ENCODE results near the gene NEAT1.

The NEAT1 gene

DNA sequence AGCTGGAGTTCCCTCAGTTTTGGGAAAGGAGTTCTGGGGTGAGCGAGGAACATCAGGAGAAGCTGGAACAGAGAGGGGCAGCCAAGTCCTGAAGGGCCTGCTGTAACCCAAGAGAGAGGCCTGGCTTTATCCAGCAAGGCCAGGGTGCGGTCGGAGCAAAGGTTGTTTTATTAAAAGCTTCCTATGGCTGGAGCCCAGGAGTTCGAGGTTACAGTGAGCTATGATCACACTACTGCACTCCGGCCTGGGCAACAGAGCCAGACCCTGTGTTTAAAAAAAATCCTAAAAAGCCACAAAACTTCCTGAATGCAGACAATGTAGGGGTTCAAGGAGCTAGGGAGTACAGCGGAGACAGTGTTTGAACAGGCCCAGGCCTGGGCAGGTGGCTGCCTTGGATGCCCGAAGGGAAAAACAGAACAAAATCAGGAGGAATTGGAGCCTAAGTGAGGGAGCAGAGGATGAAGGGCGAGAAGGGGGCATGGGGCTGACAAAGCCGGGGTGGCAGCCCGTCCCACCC, 54.1 kb downstream of the NEAT1 start:
- TF ChIP-seq GATA2 (IDR thresholded peaks at IDR 0.05; ENCODE audit: low read depth, low read length): no peak
- no peak for TF ChIP-seq GATA3 (IDR thresholded peaks at IDR 0.05; ENCODE audit: low read depth, low read length)

DNA sequence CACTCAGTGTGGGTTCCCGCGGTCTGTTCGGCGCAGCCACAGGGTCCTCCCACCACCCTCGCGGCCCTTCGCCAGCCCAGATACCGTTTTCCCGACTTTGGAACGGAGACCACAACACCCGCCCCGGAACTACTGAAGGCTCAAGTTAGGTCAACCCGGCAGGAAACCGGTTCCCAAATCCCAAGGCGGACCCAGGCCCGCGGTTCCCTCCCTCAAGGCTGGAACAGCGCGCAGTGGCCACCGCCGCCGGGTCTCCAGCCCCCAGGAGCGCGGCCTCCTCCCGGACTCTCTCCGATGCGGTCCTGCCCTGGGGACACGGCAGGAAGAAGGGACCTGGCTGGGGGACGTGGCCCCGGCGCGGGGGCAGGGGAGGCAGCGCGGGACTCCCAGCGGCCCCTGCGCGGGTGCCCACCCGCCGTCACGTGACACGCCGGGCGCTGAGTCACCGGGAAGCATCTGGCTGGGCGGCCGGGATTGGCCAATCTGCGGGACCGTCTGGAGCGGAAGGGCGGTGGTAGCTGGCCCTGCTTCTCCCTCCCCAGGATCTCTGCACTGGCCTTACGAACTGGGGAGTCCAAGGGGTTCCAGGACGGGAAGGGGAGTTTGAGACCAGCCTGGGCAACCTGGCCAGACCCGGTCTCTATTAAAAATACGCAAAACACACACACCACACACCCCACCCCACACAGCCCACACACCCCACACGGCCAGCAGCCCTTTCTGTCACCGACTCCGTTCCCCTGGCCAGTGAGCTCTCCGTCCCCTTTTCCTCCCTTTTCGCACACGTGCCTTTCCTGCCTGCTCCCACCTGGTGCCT, 54.8 kb downstream of the NEAT1 start:
- TF ChIP-seq GATA2 (IDR thresholded peaks at IDR 0.05; ENCODE audit: low read depth, low read length) (no peak; the same call in 1 of the 2 replicates), GATA3 (IDR thresholded peaks at IDR 0.05; ENCODE audit: low read depth, low read length) (no peak)

DNA sequence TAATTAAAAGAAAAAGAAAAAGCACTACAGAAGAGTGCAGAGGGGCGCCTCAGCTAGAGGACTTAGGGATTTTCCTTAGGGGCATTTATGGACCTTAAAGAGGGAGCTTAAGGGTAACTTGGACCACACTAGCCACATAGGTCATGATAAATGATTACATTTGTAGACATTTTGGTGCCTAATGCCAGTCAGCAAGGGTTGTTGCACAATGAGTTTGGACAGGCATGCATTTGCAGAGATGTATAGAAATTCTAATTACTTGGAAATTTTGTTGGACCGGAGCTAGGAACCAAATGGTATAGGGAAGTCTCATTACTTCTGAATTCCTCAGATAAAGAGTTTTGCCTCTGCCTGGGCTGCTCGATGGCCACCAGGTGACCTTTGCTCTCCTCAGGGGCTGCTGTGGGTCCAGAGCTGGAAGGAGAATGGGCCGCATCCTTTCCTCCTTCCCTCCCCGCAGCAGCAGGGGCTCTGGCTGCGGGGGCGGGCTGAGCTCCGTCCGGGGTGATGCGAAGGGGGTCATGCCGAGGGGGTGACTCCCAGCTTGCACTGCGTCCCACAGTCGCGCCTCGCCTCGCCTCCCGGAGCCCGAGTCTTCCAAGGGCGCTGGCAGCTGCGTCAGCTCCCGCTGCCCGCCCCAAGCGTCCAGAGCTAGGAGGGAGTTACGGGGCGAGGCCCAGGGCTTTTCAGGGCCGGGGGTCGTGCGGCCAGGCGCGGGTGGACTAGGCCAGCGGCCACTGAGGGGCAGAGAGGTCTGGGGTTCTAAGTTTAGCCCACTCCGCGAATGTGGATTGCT, 56.0 kb downstream of the NEAT1 start:
- TF ChIP-seq GATA3 (IDR thresholded peaks at IDR 0.05; ENCODE audit: low read depth, low read length) (no peak), GATA2 (IDR thresholded peaks at IDR 0.05; ENCODE audit: low read depth, low read length) (no peak)

DNA sequence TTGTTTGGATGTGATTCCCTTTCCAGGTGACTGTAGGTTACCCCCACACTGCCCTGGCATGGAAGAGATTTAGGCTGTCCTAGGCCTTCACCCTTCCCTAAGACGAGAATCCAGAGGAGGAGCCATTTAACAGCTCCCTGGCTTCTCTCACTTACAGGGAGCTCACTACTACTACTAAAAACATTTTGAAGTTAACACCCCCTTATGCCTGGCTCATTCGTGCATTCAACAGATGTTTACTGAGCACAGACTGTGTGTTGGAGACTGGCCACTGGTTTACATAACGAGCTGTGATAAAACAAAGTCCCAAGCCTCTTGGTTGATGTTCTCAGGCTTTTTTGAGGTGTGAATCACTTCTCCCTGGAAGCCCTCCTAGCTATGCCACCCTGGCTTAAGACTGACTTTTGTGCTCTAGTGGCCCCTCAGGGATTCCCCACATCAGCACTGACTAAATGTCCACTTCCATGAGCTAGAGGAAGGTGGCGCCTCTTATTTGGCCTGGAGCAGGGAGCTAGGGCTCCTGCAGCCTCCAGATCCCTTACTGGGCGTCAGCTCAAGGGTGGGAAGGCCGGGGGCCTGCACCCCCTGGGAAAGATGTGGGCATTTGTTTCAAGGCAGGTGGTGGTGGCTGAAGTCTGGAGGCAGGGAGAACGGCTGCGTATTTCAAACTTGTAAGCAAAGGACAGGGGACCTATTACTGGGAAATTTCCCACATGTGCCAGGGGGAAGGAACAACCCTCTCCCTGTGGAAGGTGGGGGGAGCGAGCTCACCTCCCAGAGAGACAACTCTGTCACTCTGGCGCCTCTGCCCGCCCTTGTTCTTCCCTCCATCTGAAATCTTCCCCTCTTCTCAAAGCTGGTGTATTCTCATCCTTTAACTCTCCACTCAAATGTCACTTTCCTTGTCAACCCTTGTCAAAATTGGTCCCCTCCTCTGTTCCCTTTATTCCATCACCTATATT, 56.9 kb downstream of the NEAT1 start:
- TF ChIP-seq GATA3 (IDR thresholded peaks at IDR 0.05; ENCODE audit: low read depth, low read length): no peak
- TF ChIP-seq GATA2 (IDR thresholded peaks at IDR 0.05; ENCODE audit: low read depth, low read length): no peak

DNA sequence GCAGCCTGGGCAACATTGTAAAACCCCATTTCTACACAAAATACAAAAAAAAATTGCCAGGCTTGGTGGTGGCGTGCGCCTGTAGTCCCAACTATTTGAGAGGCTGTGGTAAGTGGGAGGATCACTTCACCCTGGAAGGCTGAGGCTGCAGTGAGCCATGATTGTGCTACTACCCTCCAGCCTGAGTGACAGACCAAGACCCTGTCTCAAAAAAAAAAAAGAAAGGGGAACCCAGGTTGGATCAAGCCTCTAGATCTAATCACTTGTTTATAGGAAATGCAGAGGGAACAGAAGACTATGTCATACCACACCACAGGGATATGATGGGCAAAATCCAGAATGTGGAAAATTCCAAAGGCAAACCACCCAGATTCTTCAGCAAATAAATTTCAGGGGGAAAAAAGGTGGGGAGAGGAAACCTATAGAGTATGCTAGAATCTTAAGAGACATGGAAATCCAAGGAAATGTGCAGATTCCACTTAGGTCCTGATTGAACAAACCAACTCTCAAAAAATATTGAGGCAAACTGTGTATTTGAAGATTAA, 59.8 kb downstream of the NEAT1 start:
- TF ChIP-seq GATA2 (IDR thresholded peaks at IDR 0.05; ENCODE audit: low read depth, low read length): no peak
- TF ChIP-seq GATA3 (IDR thresholded peaks at IDR 0.05; ENCODE audit: low read depth, low read length): no peak

DNA sequence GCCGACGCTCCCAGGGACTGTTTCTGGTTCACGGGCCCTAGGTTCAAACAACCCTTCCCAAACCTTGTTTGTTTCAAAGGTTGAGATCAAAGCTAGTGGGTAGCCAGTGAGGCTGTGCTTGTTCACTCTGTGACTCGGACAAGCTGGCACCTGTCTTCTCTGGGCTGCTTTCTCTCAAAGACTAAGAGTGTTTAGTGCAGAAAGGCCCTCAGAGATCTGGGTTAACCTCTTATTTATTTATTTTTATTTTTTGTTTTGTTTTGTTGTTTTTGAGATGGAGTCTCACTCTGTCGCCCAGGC, 63.3 kb downstream of the NEAT1 start:
- TF ChIP-seq GATA2 (IDR thresholded peaks at IDR 0.05; ENCODE audit: low read depth, low read length): no peak
- TF ChIP-seq GATA3 (IDR thresholded peaks at IDR 0.05; ENCODE audit: low read depth, low read length): no peak

DNA sequence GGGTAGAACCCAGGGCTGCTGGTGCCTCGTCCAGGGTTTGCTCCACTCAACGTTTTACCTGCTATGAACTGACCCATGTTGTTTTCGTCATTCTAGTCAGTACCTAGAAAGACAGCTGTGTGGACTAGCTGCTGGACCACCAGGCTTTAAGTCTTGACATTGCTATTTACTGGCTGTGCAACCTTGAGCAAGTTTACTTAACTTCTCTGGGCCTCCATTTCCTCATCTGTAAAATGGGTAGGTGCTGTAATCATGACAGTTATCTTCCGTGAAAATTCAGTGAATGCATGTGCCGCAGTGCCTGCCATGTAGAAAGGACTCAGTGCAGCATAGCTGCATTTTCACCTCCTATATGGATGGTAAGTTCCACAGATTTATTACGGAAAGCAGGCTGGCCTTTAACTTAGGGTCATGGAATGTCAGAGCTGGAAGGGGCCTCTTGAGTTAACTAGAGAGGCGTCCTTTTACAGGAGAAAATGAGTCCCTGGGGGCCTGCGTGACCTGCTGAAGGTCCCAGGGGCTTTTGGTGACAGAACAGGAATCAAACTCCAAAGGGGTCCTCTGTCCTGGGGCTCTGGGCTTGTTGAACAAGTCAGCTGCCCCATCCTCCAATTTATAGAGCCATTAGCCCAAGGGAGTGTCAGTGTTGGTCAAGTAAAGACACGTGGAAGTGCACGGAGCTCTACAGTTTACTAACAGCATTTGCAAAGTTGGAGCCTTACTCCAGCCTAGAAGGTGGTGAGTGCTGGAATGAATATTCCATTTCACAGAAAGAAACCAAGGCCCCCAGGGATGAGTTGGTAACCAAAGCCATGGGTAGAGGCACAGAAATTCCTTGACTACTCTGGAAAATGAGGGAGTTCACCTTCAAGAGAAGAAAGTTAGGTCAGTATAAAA, 64.2 kb downstream of the NEAT1 start:
- TF ChIP-seq GATA3 (IDR thresholded peaks at IDR 0.05; ENCODE audit: low read depth, low read length): no peak
- no peak for TF ChIP-seq GATA2 (IDR thresholded peaks at IDR 0.05; ENCODE audit: low read depth, low read length)

DNA sequence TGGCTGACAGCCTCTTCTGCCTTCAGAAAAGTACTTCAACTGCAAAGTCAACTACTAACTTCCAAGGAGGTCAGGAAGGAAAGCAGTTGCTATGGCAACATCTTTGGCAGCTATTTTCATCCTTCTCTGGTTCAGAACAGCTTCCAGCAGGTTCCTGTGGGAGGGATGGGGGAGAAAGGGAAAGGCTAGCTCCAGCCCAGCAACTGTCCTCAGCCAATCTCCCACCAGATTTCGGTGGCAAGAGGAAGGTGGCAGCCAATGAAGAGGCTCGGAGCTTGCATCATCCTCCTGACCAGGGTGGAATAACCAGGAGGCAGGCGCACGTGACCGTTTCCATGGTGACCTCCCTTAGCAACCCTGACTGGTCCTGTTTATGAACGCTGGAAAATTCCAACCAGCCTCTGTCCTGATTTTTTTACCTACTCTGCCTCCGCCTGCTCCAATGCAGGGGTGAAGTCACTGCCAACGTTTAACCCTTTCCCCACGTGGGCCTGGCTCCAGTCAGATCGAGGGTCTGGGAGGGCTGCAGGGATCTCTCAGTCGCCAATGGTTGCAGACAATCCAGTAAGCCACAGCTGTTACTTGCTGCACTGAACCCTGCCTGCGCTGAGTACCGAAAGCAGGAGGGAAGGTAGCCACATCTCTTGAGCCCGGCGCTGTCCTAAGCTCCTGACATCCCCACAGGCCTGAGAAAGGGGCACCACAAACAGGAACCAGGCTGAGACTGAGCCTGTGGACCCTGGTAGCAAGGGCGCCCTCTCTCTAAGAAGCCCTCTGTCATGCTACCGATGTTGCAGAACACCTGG, 65.1 kb downstream of the NEAT1 start:
- TF ChIP-seq GATA3 (IDR thresholded peaks at IDR 0.05; ENCODE audit: low read depth, low read length) (no peak), GATA2 (IDR thresholded peaks at IDR 0.05; ENCODE audit: low read depth, low read length) (no peak)

DNA sequence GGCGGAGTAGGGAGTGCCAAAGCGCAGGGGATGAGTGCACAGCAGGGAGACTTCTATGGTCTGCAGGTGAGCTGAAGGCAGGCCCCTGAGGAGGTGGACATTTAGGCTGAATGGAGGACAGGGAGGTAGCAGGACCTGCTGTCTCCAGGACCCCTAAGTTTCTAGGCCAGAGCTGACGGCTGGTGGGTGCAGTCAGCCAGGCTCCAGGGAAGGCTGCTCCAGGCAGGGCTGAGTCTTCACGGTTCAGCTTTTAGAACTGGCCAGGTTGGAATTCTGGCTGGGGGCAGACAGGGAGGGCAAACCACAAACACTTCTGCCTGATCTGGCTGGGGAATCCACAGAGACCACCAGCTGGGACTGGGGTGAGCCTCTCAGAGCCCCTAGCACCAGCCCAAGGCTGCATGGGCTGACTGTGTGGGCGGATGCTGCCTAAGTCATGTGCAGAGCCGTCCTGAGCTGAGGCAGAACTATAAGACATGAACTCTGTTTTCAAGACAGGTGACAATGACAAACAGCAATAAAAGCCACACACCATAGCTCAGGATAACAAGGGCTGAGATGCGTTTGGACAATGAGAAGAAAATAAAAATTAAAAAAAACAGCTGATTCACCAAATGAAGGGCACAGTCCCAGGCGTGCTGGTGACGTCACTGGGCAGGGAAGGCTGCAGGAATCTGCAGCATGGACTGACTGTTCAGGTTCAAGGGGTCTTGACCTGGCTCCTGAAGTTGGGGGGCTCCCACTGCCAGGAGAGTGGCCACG, 65.9 kb downstream of the NEAT1 start:
- TF ChIP-seq GATA3 (IDR thresholded peaks at IDR 0.05; ENCODE audit: low read depth, low read length): no peak

DNA sequence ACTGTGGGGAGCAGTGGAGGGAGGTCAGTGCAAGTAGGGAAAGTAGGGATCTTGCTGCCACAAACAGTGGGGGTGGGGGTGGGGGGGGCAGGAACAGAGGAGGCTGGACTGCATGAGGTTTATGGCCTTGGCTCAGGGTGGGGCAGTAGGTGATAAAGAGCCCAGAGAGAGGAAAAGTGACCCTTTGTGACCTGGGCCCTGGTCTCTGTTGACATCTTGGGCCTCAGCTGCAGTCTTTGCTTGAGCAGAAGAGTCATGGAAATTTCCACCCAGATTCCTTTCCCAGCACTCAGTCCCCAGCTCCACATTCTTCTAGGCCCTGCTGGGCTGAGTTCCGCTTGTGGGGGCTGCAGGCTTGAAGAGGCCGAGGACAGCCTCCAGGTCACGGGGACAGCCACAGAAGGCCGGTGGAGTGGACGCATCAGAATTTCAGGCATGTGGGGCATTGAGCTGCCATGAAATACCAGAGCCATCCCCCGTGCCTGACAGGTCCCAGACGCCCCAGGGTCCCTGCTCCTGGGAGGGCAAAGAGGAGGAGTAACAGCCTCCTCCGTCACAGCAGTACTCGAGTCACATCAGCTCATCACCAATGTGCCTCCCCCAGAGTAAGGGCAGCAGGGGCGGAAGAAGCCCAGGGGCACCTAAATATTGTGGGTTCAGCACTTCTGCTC, 66.6 kb downstream of the NEAT1 start:
- TF ChIP-seq GATA2 (IDR thresholded peaks at IDR 0.05; ENCODE audit: low read depth, low read length): no peak
- TF ChIP-seq GATA3 (IDR thresholded peaks at IDR 0.05; ENCODE audit: low read depth, low read length): no peak
